GM12892 (cell line): ENCODE data around the gene C4A.
"Not testable (repeated sequence)": the region's sequence is repeated elsewhere in the genome, so short reads cannot be mapped to it uniquely, and the experiment has no call there.

Source experiments
- POLR2A ChIP-seq: IDR thresholded peaks from 2 replicates; pipeline ENCODE4 v1.6.1; 2011; ENCODE audit warnings: low read depth, low read length, control low read depth
- POLR2AphosphoS5 ChIP-seq: IDR thresholded peaks from 2 replicates; pipeline ENCODE4 v1.6.1; 2011; ENCODE audit warnings: low read depth, low read length, control low read depth
- TAF1 ChIP-seq: IDR thresholded peaks from 2 replicates; pipeline ENCODE4 v1.6.1; 2011; ENCODE audit warnings: low read depth, mild to moderate bottlenecking, control low read depth, low read length, borderline replicate concordance

DNA sequence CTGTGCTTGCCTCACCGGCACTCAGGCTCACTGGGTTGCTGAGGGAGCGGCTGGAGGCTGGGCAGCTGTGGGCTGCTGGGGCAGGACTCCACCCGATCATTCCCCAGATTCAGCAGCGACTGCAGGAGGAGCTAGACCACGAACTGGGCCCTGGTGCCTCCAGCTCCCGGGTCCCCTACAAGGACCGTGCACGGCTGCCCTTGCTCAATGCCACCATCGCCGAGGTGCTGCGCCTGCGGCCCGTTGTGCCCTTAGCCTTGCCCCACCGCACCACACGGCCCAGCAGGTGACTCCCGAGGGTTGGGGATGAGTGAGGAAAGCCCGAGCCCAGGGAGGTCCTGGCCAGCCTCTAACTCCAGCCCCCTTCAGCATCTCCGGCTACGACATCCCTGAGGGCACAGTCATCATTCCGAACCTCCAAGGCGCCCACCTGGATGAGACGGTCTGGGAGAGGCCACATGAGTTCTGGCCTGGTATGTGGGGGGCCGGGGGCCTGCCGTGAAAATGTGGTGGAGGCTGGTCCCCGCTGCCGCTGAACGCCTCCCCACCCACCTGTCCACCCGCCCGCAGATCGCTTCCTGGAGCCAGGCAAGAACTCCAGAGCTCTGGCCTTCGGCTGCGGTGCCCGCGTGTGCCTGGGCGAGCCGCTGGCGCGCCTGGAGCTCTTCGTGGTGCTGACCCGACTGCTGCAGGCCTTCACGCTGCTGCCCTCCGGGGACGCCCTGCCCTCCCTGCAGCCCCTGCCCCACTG is 58.6 kb downstream of the C4A start:
- not testable (repeated sequence) for TF ChIP-seq POLR2A, POLR2AphosphoS5, TAF1
